Vagina (tissue), 2 donors: Measurements from ENCODE around the gene CTNNA3. TPM values are rescaled to one million over a fixed set of nuclear protein-coding genes. Genes with fewer than 3 reads are reported as not detected.

Experiments used
- DNase-seq, 2 donors: peaks; one replicate each; pipeline ENCODE4 v3.0.0-alpha.2; 2017; ENCODE audit errors: extremely low spot score in 2 of 2
- H3K27ac ChIP-seq: fragments of 200-600 bp; sonication (generic); one replicate; pipeline ENCODE4 v1.5.1; 2019
- H3K27me3 ChIP-seq: fragments of 200-600 bp; sonication (generic); one replicate; pipeline ENCODE4 v1.5.1; 2019
- H3K36me3 ChIP-seq, 2 donors: fragments of 200-600 bp; sonication (generic); one replicate each; pipeline ENCODE4 v1.5.1; 2017 to 2019
- H3K4me1 ChIP-seq: fragments of 200-600 bp; sonication (generic); one replicate; pipeline ENCODE4 v1.5.1; 2019
- H3K4me3 ChIP-seq, 2 donors: fragments of 200-600 bp; sonication (generic); 1 replicate in 1 of 2; 2 replicates in 1 of 2; pipeline ENCODE4 v1.5.1; 2016 to 2019
- H3K9me3 ChIP-seq: fragments of 200-600 bp; sonication (generic); one replicate; pipeline ENCODE4 v1.5.1; 2019
- CTCF ChIP-seq, 3 experiments: fragments of 450-650 bp in 2 of 3; fragments of 200-600 bp in 1 of 3; sonication (generic) in 1 of 3; IDR thresholded peaks; one replicate each; pipeline ENCODE4 v1.5.1; 2017 to 2019; ENCODE audit warnings: antibody characterized with exemption in 3 of 3, mild to moderate bottlenecking in 2 of 3, moderate library complexity in 2 of 3
- POLR2A ChIP-seq, 2 donors: fragments of 450-650 bp; IDR thresholded peaks; one replicate each; pipeline ENCODE4 v1.6.1; 2017; ENCODE audit warnings: antibody characterized with exemption in 2 of 2, mild to moderate bottlenecking in 2 of 2, moderate library complexity in 2 of 2
- POLR2AphosphoS5 ChIP-seq, 2 donors: sonication (generic); formaldehyde crosslinking; IDR thresholded peaks; one replicate each; pipeline ENCODE4 v1.9.0; 2017; ENCODE audit warnings: antibody characterized with exemption in 2 of 2, mild to moderate bottlenecking in 2 of 2, low read depth in 1 of 2; ENCODE audit not compliant: insufficient read depth in 1 of 2
- intact Hi-C: fragments of 100-400 bp; cut with DNase I; formaldehyde crosslinking; loops from one replicate; pipeline ENCODE4 v1.15.1; 2023
- total RNA-seq: library from RNA; depleted of rRNA; stranded (reverse); fragments of >200 nt; gene quantifications from one replicate; pipeline ENCODE4 v1.2.3, GENCODE V29; 2016

The CTNNA3 gene
- total RNA-seq, 1 donor from 2014 or later = 0.98 TPM

- H3K36me3 ChIP-seq = no peaks in the 10 kb centered on the region
- DNase-seq = no peak
- H3K27ac ChIP-seq = no peak overlapping the region
- TF ChIP-seq CTCF (IDR thresholded peaks at IDR 0.05) (no peak), POLR2A (IDR thresholded peaks at IDR 0.05) (no peak), POLR2AphosphoS5 (IDR thresholded peaks at IDR 0.05; ENCODE audit: insufficient read depth in 1 of 2, low read depth in 1 of 2) (no peak)
- intact Hi-C loops = no loop called here
- H3K27me3 ChIP-seq = no peaks in the 10 kb centered on the region
- H3K9me3 ChIP-seq = no peaks in the 10 kb centered on the region
- H3K4me3 ChIP-seq = no peak overlapping the region
- no peaks in the 10 kb centered on the region for H3K4me1 ChIP-seq
These were observed 1158.8 kb downstream of the CTNNA3 start for GRCh38 chr10:66537186-66537585.

- H3K27ac ChIP-seq = no peak overlapping the region
- no peaks in the 10 kb centered on the region for H3K27me3 ChIP-seq
- intact Hi-C loops = no loop called here
- no peak for DNase-seq
- no peaks in the 10 kb centered on the region for H3K9me3 ChIP-seq
- H3K4me1 ChIP-seq = no peaks in the 10 kb centered on the region
- no peaks in the 10 kb centered on the region for H3K36me3 ChIP-seq
- no peak overlapping the region for H3K4me3 ChIP-seq
- TF ChIP-seq CTCF (IDR thresholded peaks at IDR 0.05) = no peak
- no peak for TF ChIP-seq POLR2A (IDR thresholded peaks at IDR 0.05)
- no peak for TF ChIP-seq POLR2AphosphoS5 (IDR thresholded peaks at IDR 0.05; ENCODE audit: insufficient read depth in 1 of 2, low read depth in 1 of 2)
These were observed 1160.6 kb downstream of the CTNNA3 start for GRCh38 chr10:66535439-66535838.

GRCh38 chr10:66534866-66535265, 1161.1 kb downstream of the CTNNA3 start:
- intact Hi-C loops = no loop called here
- TF ChIP-seq POLR2A (IDR thresholded peaks at IDR 0.05) = no peak
- TF ChIP-seq POLR2AphosphoS5 (IDR thresholded peaks at IDR 0.05; ENCODE audit: insufficient read depth in 1 of 2, low read depth in 1 of 2) = no peak
- no peak for TF ChIP-seq CTCF (IDR thresholded peaks at IDR 0.05)
- H3K36me3 ChIP-seq = no peaks in the 10 kb centered on the region

GRCh38 chr10:66521506-66521905, 1174.5 kb downstream of the CTNNA3 start:
- H3K27me3 ChIP-seq = no peaks in the 10 kb centered on the region
- no peak for TF ChIP-seq POLR2AphosphoS5 (IDR thresholded peaks at IDR 0.05; ENCODE audit: insufficient read depth in 1 of 2, low read depth in 1 of 2)
- no peak for TF ChIP-seq CTCF (IDR thresholded peaks at IDR 0.05)
- TF ChIP-seq POLR2A (IDR thresholded peaks at IDR 0.05) = no peak
- no peak for DNase-seq
- H3K27ac ChIP-seq = no peak overlapping the region
- H3K4me3 ChIP-seq = no peak overlapping the region
- intact Hi-C loops = no loop called here
- no peaks in the 10 kb centered on the region for H3K9me3 ChIP-seq
- no peaks in the 10 kb centered on the region for H3K36me3 ChIP-seq
- no peaks in the 10 kb centered on the region for H3K4me1 ChIP-seq

More at GRCh38 chr10:66534866-66535265, 1161.1 kb downstream of the CTNNA3 start:
- Histone ChIP-seq H3K27me3 (no peaks in the 10 kb centered on the region), H3K4me1 (no peaks in the 10 kb centered on the region), H3K9me3 (no peaks in the 10 kb centered on the region), H3K27ac (no peak overlapping the region), H3K4me3 (no peak overlapping the region)
- DNase-seq = no peak

GRCh38 chr10:66519616-66520015, 1176.4 kb downstream of the CTNNA3 start:
- Histone ChIP-seq H3K36me3 (no peaks in the 10 kb centered on the region), H3K27me3 (no peaks in the 10 kb centered on the region), H3K4me3 (no peak overlapping the region), H3K9me3 (no peaks in the 10 kb centered on the region), H3K4me1 (no peaks in the 10 kb centered on the region), H3K27ac (no peak overlapping the region)
- TF ChIP-seq CTCF (IDR thresholded peaks at IDR 0.05) (no peak), POLR2A (IDR thresholded peaks at IDR 0.05) (no peak), POLR2AphosphoS5 (IDR thresholded peaks at IDR 0.05; ENCODE audit: insufficient read depth in 1 of 2, low read depth in 1 of 2) (no peak)
- intact Hi-C loops = no loop called here
- DNase-seq = no peak
